Activated naive CD8-positive, alpha-beta T cell treated with anti-CD3 and anti-CD28 coated beads, Interleukin-2, amount 50 U/mL, for 24 hours (primary cell): ENCODE data around the gene TH.

Source experiments
- ATAC-seq: fragments of 150-1000 bp; cut with Tn5 transposase; one replicate; pipeline ENCODE4 v1.10.0; 2021
- DNase-seq: peaks from one replicate; pipeline ENCODE4 v3.0.0; 2021
- H3K27ac Mint-ChIP-seq: one replicate; pipeline ENCODE4 v1.8.0; 2021; ENCODE audit warnings: mild to moderate bottlenecking, mixed read lengths
- H3K27me3 Mint-ChIP-seq: one replicate; pipeline ENCODE4 v1.8.0; 2021; ENCODE audit warnings: mixed read lengths
- H3K36me3 Mint-ChIP-seq: one replicate; pipeline ENCODE4 v1.8.0; 2021; ENCODE audit warnings: low read depth, mixed read lengths
- H3K4me1 Mint-ChIP-seq: one replicate; pipeline ENCODE4 v1.8.0; 2021; ENCODE audit warnings: mixed read lengths
- H3K4me3 Mint-ChIP-seq: one replicate; pipeline ENCODE4 v1.8.0; 2021; ENCODE audit warnings: mild to moderate bottlenecking, moderate library complexity, mixed read lengths
- H3K9me3 Mint-ChIP-seq: one replicate; pipeline ENCODE4 v1.8.0; 2021; ENCODE audit warnings: mixed read lengths

The TH gene

GRCh38 chr11:2212411-2213251 is 41.0 kb upstream of the TH start:
- Mint-ChIP-seq H3K27me3 (no peaks in the 10 kb centered on the region), H3K27ac (no peak overlapping the region)

GRCh38 chr11:2211113-2211971 is 39.7 kb upstream of the TH start:
- DNase-seq, result peak; percentile 0
- peaks cover 13% of the 10 kb centered on the region for H3K4me1 Mint-ChIP-seq
- no peak for ATAC-seq
- H3K27ac Mint-ChIP-seq, result no peak overlapping the region
- H3K36me3 Mint-ChIP-seq, result no peaks in the 10 kb centered on the region
- H3K27me3 Mint-ChIP-seq, result no peaks in the 10 kb centered on the region
- H3K4me3 Mint-ChIP-seq, result no peak overlapping the region
- H3K9me3 Mint-ChIP-seq, result no peaks in the 10 kb centered on the region

More at GRCh38 chr11:2212411-2213251, 41.0 kb upstream of the TH start:
- Mint-ChIP-seq H3K4me1 (peaks cover 13% of the 10 kb centered on the region), H3K36me3 (no peaks in the 10 kb centered on the region), H3K4me3 (no peak overlapping the region), H3K9me3 (no peaks in the 10 kb centered on the region)
- ATAC-seq, result no peak
- DNase-seq, result peak; percentile 0

GRCh38 chr11:2210366-2211112 is 38.9 kb upstream of the TH start:
- DNase-seq, result peak; percentile 0
- Mint-ChIP-seq H3K27ac (no peak overlapping the region), H3K36me3 (no peaks in the 10 kb centered on the region), H3K4me3 (no peak overlapping the region), H3K4me1 (peaks cover 13% of the 10 kb centered on the region), H3K27me3 (no peaks in the 10 kb centered on the region), H3K9me3 (no peaks in the 10 kb centered on the region)
- ATAC-seq, result no peak

GRCh38 chr11:2209900-2210321 is 38.3 kb upstream of the TH start:
- DNase-seq (peak; percentile 0), ATAC-seq (no peak)
- Mint-ChIP-seq H3K4me1 (peaks cover 13% of the 10 kb centered on the region), H3K4me3 (no peak overlapping the region), H3K27ac (no peak overlapping the region), H3K9me3 (no peaks in the 10 kb centered on the region), H3K27me3 (no peaks in the 10 kb centered on the region), H3K36me3 (no peaks in the 10 kb centered on the region)

GRCh38 chr11:2209370-2209801 is 37.8 kb upstream of the TH start:
- peak; percentile 0 for DNase-seq
- Mint-ChIP-seq H3K4me1 (peaks cover 12% of the 10 kb centered on the region), H3K27ac (no peak overlapping the region), H3K9me3 (no peaks in the 10 kb centered on the region), H3K36me3 (no peaks in the 10 kb centered on the region), H3K4me3 (no peak overlapping the region), H3K27me3 (no peaks in the 10 kb centered on the region)
- ATAC-seq, result no peak

GRCh38 chr11:2208691-2209369 is 37.2 kb upstream of the TH start:
- ATAC-seq, result no peak
- H3K9me3 Mint-ChIP-seq, result no peaks in the 10 kb centered on the region
- H3K4me1 Mint-ChIP-seq, result peaks cover 7% of the 10 kb centered on the region
- H3K4me3 Mint-ChIP-seq, result no peak overlapping the region
- no peaks in the 10 kb centered on the region for H3K36me3 Mint-ChIP-seq
- H3K27ac Mint-ChIP-seq, result no peak overlapping the region
- H3K27me3 Mint-ChIP-seq, result no peaks in the 10 kb centered on the region
- DNase-seq, result peak; percentile 0

- H3K4me3 Mint-ChIP-seq, result no peak overlapping the region
- no peaks in the 10 kb centered on the region for H3K9me3 Mint-ChIP-seq
- peak; percentile 0 for DNase-seq
- no peak overlapping the region for H3K27ac Mint-ChIP-seq
- ATAC-seq, result no peak
- peaks cover 2% of the 10 kb centered on the region for H3K4me1 Mint-ChIP-seq
- no peaks in the 10 kb centered on the region for H3K36me3 Mint-ChIP-seq
- H3K27me3 Mint-ChIP-seq, result no peaks in the 10 kb centered on the region
Measured at GRCh38 chr11:2207773-2208621, 36.4 kb upstream of the TH start.

GRCh38 chr11:2207212-2207611 is 35.6 kb upstream of the TH start:
- H3K9me3 Mint-ChIP-seq, result no peaks in the 10 kb centered on the region
- no peak overlapping the region for H3K4me3 Mint-ChIP-seq
- H3K4me1 Mint-ChIP-seq, result no peaks in the 10 kb centered on the region
- no peak for ATAC-seq
- no peaks in the 10 kb centered on the region for H3K27me3 Mint-ChIP-seq
- H3K36me3 Mint-ChIP-seq, result no peaks in the 10 kb centered on the region
- H3K27ac Mint-ChIP-seq, result no peak overlapping the region
- no peak for DNase-seq

GRCh38 chr11:2205981-2206690 is 34.5 kb upstream of the TH start:
- DNase-seq (no peak), ATAC-seq (no peak)
- H3K4me1 Mint-ChIP-seq, result no peaks in the 10 kb centered on the region
- no peaks in the 10 kb centered on the region for H3K36me3 Mint-ChIP-seq
- no peaks in the 10 kb centered on the region for H3K9me3 Mint-ChIP-seq
- no peak overlapping the region for H3K4me3 Mint-ChIP-seq
- H3K27ac Mint-ChIP-seq, result no peak overlapping the region
- H3K27me3 Mint-ChIP-seq, result no peaks in the 10 kb centered on the region

- no peak for DNase-seq
- no peak for ATAC-seq
- no peaks in the 10 kb centered on the region for H3K36me3 Mint-ChIP-seq
- H3K27me3 Mint-ChIP-seq, result no peaks in the 10 kb centered on the region
- no peaks in the 10 kb centered on the region for H3K4me1 Mint-ChIP-seq
- H3K4me3 Mint-ChIP-seq, result no peak overlapping the region
- H3K27ac Mint-ChIP-seq, result no peak overlapping the region
- no peaks in the 10 kb centered on the region for H3K9me3 Mint-ChIP-seq
Measured at GRCh38 chr11:2205214-2205720, 33.7 kb upstream of the TH start.

GRCh38 chr11:2204361-2205213 is 33.0 kb upstream of the TH start:
- H3K27ac Mint-ChIP-seq, result no peak overlapping the region
- H3K9me3 Mint-ChIP-seq, result no peaks in the 10 kb centered on the region
- no peak overlapping the region for H3K4me3 Mint-ChIP-seq
- no peaks in the 10 kb centered on the region for H3K4me1 Mint-ChIP-seq
- DNase-seq, result no peak
- ATAC-seq, result no peak
- H3K27me3 Mint-ChIP-seq, result no peaks in the 10 kb centered on the region
- no peaks in the 10 kb centered on the region for H3K36me3 Mint-ChIP-seq
